ENCODE data around the gene TSC22D4. TPM values are rescaled to one million over a fixed set of nuclear protein-coding genes. Genes with fewer than 3 reads are reported as not detected.
"Not testable (repeated sequence)": the region's sequence is repeated elsewhere in the genome, so short reads cannot be mapped to it uniquely, and the experiment has no call there.

Gene TSC22D4
- total RNA-seq, 1 donor: 25.6 TPM

DNA sequence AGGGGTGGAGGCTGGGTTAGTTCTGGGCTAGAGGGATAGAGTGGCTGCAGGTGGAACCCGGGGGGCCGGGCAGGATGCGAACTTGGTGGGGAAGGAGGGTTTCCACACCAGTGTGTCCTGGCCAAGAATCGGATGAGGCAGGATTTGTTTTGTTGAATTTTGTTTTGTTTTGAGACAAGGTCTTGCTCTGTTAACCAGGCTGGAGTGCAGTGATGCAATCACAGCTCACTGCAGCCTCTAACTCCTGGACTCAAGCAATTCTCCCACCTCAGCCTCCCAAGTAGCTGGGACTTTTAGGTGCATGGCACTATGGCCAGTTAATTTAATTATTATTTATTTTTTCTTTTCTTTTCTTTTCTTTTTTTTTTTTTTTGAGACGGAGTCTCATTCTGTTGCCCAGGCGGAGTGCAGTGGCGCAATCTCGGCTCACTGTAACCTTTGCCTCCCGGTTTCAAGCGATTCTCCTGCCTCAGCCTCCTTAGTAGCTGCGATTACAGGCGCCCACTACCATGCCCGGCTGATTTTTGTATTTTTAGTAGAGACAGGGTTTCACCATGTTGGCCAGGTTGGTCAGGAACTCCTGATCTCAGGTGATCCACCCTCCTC lies 29.7 kb downstream of the TSC22D4 start:
- TF ChIP-seq, protein P1, sequence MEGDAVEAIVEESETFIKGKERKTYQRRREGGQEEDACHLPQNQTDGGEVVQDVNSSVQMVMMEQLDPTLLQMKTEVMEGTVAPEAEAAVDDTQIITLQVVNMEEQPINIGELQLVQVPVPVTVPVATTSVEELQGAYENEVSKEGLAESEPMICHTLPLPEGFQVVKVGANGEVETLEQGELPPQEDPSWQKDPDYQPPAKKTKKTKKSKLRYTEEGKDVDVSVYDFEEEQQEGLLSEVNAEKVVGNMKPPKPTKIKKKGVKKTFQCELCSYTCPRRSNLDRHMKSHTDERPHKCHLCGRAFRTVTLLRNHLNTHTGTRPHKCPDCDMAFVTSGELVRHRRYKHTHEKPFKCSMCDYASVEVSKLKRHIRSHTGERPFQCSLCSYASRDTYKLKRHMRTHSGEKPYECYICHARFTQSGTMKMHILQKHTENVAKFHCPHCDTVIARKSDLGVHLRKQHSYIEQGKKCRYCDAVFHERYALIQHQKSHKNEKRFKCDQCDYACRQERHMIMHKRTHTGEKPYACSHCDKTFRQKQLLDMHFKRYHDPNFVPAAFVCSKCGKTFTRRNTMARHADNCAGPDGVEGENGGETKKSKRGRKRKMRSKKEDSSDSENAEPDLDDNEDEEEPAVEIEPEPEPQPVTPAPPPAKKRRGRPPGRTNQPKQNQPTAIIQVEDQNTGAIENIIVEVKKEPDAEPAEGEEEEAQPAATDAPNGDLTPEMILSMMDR (IDR thresholded peaks at IDR 0.05; ENCODE audit: insufficient read depth, low read length): no peak
- H3K4me3 ChIP-seq (ENCODE audit: low read depth, low read length): no peak overlapping the region
- DNase-seq (ENCODE audit: low read depth): no peak

DNA sequence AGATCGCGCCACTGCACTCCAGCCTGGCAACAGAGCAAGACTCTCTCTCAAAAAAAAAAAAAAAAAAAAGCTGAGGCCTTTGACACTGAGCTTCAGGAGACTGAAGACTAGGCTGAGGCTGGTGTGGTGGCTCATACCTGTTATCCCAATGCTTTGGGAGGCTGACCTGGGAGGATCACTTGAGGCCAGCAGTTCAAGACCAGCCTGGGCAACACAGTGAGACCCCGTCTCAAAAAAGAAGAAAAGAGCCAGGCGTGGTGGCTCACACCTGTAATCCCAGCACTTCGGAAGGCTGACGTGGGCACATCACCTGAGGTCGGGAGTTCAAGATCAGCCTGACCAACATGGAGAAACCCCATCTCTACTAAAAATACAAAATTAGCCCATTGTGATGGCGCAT lies 31.7 kb downstream of the TSC22D4 start:
- not testable (repeated sequence) for DNase-seq (ENCODE audit: low read depth); H3K4me3 ChIP-seq (ENCODE audit: low read depth, low read length)

DNA sequence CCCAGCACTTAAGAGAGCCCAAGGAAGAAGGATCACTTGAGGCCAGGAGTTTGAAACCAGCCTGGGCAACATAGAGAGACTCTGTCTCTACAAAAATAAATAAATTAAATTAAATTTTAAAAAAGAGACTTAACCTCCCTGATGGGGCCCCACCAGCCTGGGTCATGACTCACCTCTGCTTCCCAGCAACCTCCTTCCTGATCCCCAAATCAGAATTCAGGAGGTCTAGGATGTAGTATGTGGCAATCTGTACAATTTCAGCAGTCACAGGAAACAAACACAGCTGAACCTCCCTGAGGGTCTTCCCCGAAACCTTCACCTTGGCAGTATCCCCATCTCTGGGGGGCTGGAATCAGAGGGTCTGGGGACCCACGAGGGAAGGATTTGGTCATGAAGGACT lies 33.0 kb downstream of the TSC22D4 start:
- TF ChIP-seq, protein P1 (IDR thresholded peaks at IDR 0.05; ENCODE audit: insufficient read depth, low read length): no peak
- no peak overlapping the region for H3K4me3 ChIP-seq (ENCODE audit: low read depth, low read length)
- peak; percentile 58 for DNase-seq (ENCODE audit: low read depth)

DNA sequence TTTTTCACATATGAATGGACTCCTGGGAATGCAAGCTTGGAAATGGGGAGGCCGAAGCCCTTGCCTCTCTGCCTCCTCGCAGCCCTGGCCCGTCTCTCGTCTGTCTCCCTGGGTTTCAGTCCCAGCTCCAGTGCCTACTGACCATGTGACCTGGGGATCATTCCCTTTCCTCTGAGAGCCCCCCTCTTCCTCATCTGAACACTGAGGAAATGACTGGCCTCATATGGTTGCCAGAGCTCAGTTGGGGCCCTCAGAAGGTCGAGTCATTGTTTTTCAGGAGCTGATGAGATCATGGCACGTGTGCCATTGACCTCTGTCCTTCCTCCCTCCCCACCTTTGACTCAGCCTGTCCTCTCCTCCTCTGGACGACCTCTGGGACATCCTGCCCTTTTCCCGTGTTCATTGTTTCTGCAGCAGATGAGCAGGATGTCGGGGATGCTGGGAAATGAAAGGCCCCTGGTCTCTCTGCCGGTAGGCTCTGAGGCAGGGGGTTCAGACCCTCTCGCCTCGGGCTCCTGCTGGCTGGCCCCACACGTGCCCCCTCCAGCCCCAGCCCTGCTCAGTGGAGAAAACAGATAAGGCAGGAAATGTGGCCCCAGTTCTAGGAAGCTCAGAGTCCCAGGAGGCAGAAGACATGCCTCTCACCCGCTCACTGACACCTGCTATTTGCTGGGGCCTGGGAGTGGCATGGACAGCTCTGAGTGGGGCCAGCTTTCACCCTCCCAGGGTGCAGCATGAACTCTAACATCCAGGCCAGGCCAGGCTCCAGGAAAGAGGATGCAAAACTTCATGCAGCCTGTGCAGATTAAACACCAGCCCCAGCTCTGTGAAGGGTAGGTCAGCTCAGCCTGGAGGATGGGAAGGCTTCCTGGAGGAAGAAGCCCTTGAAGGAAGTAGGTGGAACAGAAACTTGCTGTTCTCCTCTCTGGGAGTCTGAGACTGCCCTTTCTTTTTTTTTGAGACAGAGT lies 34.4 kb downstream of the TSC22D4 start:
- no peak overlapping the region for H3K4me3 ChIP-seq (ENCODE audit: low read depth, low read length)
- peak; percentile 56 for DNase-seq (ENCODE audit: low read depth)

DNA sequence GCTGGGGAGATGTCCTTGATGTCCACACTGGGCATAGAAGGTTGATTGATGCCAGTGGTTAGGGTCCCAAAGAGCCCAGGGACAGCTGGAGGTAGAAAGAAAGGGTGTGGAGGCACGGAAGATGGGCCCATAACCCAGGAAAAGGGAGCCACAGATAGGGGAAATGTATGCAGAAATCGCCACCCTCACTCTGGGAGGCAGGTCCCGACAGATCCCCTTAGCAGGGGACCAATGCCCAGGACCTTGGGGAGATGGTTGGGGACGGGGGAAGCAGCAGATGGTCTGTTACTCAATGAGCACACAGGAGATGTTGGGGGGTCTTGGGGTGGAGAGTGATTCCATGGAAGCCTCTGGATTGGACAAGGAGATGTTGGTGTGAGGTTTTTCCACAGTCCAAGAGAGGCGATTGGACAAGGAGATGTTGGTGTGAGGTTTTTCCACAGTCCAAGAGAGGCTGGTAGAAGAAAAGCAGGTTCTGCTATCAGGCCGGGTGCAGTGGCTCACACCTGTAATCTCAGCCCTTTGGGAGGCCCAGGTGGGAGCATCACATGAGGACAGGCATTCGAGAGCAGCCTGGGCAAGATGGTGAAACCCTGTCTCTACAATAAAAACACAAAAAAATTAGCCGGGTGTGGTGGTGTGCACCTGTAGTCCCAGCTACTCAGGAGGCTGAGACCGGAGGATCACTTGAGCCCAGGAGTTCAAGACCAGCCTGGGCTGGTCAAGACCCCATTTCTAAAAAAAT lies 35.7 kb downstream of the TSC22D4 start:
- H3K4me3 ChIP-seq (ENCODE audit: low read depth, low read length): no peak overlapping the region
- TF ChIP-seq, protein P1 (IDR thresholded peaks at IDR 0.05; ENCODE audit: insufficient read depth, low read length): no peak
- no peak for DNase-seq (ENCODE audit: low read depth)

More for the DNA sequence above, 34.4 kb downstream of the TSC22D4 start:
- TF ChIP-seq, protein P1 (IDR thresholded peaks at IDR 0.05; ENCODE audit: insufficient read depth, low read length): no peak

DNA sequence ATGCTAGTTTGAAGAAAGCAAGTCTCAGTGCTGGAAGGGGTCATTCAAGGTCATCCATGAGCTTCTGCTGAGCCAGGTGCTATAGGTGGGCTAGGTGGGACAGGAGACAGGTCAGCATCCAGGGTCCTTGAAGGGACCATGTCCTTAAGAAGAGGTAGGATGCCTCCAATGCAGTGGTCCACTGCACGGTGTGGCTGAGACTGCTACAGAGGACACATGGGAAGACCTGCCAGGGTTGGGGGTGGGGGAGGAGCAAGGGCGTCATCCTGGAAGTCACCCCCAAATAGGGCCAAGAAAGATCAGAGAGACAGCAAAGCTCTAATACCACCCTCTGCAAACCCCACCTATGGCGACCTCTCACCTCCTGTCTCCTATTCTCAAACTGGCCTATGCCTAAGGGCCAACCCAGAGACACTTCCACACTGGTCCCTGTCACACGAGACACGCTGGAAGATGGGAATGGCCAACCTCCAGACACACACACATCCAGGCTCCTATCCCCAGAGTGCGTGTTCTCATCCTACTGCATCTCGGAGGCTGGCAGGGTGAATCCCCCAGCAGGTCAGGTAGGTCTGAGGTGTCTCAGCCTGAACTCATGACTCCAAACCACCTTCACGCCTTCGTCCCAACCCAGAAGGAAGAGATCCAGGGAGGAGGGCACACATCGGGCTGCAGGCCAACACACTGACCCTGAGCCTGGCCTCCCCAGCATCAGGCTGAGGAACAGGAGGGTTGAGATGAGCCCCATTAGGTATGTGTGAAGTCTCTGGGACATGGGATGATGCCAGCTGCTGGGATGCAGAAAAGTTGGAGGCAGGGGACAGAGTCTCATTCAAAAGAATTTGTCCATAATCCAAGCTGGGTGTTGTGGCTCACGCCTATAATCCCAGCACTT lies 37.1 kb downstream of the TSC22D4 start:
- no peak overlapping the region for H3K4me3 ChIP-seq (ENCODE audit: low read depth, low read length)
- no peak for DNase-seq (ENCODE audit: low read depth)
- TF ChIP-seq, protein P1 (IDR thresholded peaks at IDR 0.05; ENCODE audit: insufficient read depth, low read length): no peak

DNA sequence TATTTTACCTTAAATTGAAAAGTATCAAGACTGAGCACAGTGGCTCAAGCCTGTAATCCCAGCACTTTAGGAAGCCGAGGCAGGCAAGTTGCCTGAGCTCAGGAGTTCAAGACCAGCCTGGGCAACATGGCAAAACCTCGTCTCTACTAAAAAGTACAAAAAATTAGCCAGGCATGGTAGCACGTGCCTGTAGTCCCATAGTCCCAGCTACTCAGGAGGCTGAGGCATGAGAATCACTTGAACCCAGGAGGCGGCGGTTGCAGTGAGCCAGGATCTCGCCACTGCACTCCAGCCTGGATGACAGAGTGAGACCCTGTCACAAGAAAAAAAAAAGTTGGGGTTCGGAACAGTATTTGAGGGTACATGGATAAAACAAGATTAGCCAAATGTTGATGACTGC lies 39.8 kb downstream of the TSC22D4 start:
- H3K4me3 ChIP-seq (ENCODE audit: low read depth, low read length); DNase-seq (ENCODE audit: low read depth): not testable (repeated sequence)

DNA sequence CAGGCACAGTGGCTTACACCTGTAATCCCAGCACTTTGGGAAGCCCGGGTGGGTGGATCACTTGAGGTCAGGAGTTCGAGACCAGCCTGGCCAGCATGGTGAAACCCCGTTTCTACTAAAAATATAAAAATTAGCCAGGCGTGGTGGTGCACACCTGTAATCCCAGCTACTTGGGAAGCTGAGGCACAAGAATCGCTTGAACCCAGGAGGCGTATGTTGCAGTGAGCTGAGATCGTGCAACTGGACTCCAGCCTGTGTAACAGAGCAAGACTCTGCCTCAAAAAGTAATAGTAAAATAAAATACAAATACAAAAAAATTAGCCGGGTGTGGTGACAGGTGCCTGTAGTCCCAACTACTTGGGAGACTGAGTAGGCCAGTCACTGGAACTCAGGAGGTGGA lies 40.3 kb downstream of the TSC22D4 start:
- H3K4me3 ChIP-seq (ENCODE audit: low read depth, low read length); DNase-seq (ENCODE audit: low read depth): not testable (repeated sequence)
